Rectal smooth muscle tissue (tissue), 1 donor: Measurements from ENCODE around the gene GPX6.
"Not testable (repeated sequence)": the region's sequence is repeated elsewhere in the genome, so short reads cannot be mapped to it uniquely, and the experiment has no call there.

Experiments used
- H3K27ac ChIP-seq: one replicate; pipeline ENCODE4 v1.7.0; 2013; ENCODE audit warnings: low read depth, low read length, inconsistent platforms
- H3K27me3 ChIP-seq: one replicate; pipeline ENCODE4 v1.7.0; 2013; ENCODE audit warnings: low read length; ENCODE audit not compliant: control insufficient read depth, insufficient read depth
- H3K36me3 ChIP-seq: one replicate; pipeline ENCODE4 v1.7.0; 2013; ENCODE audit warnings: low read length; ENCODE audit not compliant: control insufficient read depth, insufficient read depth
- H3K4me1 ChIP-seq: one replicate; pipeline ENCODE4 v1.7.0; 2013; ENCODE audit warnings: low read length; ENCODE audit not compliant: control insufficient read depth, insufficient read depth
- H3K4me3 ChIP-seq: one replicate; pipeline ENCODE4 v1.7.0; 2013; ENCODE audit warnings: low read length
- H3K9ac ChIP-seq: one replicate; pipeline ENCODE4 v1.7.0; 2013; ENCODE audit warnings: low read length

The GPX6 gene

DNA sequence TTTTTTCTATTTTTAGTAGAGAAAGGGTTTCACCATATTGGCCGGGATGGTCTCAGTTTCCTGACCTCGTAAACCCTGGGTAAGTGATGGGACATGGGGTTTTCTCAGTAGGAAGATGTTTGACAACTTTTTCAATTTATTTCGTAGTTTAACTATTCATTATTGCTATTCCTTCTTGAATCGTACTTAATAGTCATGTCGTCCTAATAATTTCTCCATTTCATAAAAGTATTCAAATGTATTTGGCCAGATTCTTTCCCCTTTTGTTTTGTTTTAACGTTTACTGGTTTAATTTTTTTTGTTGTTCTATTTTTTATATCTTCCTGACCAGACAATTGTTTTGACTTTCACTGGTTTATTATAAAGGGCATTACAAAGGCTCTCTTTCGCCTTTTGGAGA lies 26.4 kb upstream of the GPX6 start:
- no peaks in the 10 kb centered on the region for H3K4me1 ChIP-seq
- H3K27ac ChIP-seq = no peak overlapping the region
- no peaks in the 10 kb centered on the region for H3K27me3 ChIP-seq
- no peak overlapping the region for H3K9ac ChIP-seq
- H3K4me3 ChIP-seq = peak overlapping the region; percentile 4
- no peaks in the 10 kb centered on the region for H3K36me3 ChIP-seq

DNA sequence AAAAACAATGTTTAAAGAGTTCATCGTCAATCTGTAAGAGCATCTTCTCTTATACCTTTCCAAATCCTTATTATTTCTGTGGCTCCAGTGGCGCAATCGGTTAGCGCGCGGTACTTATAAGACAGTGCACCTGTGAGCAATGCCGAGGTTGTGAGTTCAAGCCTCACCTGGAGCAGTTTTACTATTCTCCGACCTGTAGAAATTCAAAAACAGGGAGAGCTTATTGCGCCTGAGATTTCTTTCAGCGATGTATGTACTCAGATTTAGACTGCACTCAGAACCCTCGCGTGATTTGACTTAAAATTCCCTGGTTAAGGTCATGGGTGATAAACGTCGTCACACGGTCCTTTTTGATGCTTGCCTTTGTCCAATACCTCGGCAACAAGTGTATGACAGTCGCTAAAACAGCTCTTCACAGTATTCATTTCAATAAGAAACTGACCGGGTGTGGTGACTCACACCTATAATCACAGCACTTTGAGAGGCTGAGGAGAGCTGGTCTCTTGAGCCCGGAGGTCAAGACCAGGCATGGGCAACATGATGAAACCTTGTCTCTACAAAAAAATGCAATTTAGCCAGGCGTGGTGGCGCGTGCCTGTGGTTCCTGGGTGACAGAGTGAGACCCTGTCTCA lies 22.0 kb upstream of the GPX6 start:
- Histone ChIP-seq H3K4me1 (no peaks in the 10 kb centered on the region), H3K27me3 (no peaks in the 10 kb centered on the region), H3K9ac (no peak overlapping the region), H3K4me3 (no peak overlapping the region), H3K36me3 (no peaks in the 10 kb centered on the region), H3K27ac (no peak overlapping the region)

DNA sequence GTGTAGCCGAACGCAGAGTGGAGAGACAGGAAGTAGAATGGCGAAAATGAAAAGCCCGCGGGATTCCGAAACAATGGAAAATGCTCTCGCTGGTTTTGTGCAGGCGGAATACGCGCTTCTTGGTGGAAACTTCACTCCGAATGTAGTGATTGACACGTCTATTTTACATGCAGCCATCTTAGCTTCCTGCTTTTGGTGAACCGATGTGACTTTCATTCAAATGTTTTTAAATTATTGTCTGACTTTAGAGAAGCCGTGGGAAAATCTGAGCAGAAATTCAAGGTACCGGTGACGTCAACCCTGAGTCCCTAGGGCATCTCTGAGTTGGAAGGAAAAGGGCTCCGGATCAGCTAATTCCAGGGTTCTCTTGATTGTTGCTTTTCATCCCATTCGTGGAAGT lies 21.5 kb upstream of the GPX6 start:
- H3K4me3 ChIP-seq = no peak overlapping the region
- no peaks in the 10 kb centered on the region for H3K27me3 ChIP-seq

DNA sequence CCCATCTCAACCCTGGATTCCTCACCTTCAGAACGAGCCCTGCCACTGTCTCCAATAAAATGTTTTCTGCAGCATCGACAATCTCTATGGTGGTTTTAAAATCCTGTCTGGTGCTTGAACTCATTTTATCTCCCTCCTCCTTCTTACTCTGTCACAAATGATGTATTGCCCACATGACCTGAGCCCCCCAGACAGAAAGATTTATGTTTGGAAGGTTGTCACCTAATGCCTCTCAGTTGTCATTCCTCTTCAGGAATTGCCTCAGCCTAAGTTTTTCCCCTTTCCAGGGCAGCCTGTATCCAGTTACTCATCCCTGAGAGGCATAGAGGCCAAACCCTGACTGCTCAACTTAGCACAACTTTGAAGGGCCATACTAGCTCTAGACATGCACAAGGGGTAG lies 19.3 kb upstream of the GPX6 start:
- H3K4me1 ChIP-seq = no peaks in the 10 kb centered on the region
- no peak overlapping the region for H3K27ac ChIP-seq
- H3K4me3 ChIP-seq = no peak overlapping the region
- no peak overlapping the region for H3K9ac ChIP-seq
- no peaks in the 10 kb centered on the region for H3K27me3 ChIP-seq
- H3K36me3 ChIP-seq = no peaks in the 10 kb centered on the region

More for the DNA sequence above, 21.5 kb upstream of the GPX6 start:
- Histone ChIP-seq H3K4me1 (no peaks in the 10 kb centered on the region), H3K27ac (no peak overlapping the region), H3K9ac (no peak overlapping the region), H3K36me3 (no peaks in the 10 kb centered on the region)

DNA sequence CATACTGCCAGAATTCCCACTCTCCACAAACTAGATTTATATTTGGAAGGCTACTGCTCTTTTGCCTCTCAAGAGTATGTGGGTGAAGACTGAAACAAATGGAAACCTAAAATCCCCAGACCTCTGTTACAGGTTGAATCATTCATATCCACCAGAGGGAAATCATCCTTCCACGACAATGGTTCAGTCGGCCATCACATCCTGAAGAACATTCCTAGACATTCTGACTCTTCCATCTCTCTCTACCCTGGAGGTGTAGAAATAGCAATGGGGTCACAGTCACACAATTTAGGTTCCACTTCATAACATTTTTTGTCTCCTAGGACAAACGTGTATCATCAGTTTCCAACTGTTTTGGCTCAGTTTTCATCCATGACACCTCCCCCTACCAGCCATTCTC lies 18.7 kb upstream of the GPX6 start:
- Histone ChIP-seq H3K4me3 (no peak overlapping the region), H3K9ac (no peak overlapping the region), H3K4me1 (no peaks in the 10 kb centered on the region), H3K36me3 (no peaks in the 10 kb centered on the region), H3K27ac (no peak overlapping the region), H3K27me3 (no peaks in the 10 kb centered on the region)

DNA sequence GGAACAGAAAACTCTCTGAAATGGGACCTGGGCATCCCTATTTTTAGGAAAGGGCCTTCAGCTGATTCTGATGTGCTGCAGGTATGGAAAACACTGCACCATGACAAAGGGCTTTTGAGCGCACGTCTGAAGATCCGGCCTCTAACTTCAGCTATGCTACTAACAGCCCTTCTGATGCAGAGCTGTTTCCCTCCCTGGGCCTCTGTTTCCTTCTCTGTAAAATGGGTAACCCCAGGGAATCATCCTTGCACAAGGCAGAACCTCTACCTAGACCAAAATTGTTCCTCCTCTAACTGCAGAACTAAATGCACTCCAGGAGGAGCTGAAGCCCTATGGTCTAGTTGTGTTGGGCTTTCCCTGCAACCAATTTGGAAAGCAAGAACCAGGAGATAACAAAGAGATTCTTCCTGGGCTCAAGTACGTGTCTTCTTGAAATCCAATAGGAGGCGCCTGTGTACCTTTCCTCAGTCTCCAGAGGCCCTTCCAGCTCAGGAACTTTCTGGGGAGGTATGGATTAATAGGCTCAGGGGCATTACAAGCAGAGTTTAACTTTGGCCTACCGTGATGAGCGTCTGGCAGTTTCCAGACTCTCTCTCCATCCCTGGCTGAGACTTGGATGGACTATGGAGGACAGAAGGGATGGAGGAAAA lies 16.0 kb upstream of the GPX6 start:
- H3K27ac ChIP-seq = no peak overlapping the region
- no peaks in the 10 kb centered on the region for H3K4me1 ChIP-seq
- H3K36me3 ChIP-seq = no peaks in the 10 kb centered on the region
- no peaks in the 10 kb centered on the region for H3K27me3 ChIP-seq
- H3K4me3 ChIP-seq = no peak overlapping the region
- H3K9ac ChIP-seq = no peak overlapping the region

DNA sequence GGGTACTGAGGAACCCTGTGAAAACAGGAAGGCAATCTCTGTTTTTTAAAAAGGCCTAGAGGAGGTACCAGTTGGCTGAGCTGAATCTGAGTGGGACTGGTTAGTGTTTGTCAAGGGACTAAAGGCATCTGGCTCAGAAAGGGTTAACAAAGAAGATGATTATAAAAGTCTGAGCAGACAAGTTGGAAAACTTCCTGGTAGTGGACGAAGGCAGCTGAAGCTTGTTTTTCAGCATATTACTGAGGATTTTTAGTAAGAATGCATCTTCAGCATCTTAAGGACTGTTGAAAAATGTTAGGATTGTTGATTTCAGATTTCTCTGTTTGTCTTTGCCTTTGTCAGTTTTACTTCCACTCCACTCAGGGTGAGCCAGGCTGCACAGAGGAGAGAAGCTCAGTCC lies 15.2 kb upstream of the GPX6 start:
- no peak overlapping the region for H3K27ac ChIP-seq
- H3K4me3 ChIP-seq = no peak overlapping the region
- no peak overlapping the region for H3K9ac ChIP-seq
- no peaks in the 10 kb centered on the region for H3K4me1 ChIP-seq
- H3K36me3 ChIP-seq = no peaks in the 10 kb centered on the region
- H3K27me3 ChIP-seq = peaks cover 5% of the 10 kb centered on the region

DNA sequence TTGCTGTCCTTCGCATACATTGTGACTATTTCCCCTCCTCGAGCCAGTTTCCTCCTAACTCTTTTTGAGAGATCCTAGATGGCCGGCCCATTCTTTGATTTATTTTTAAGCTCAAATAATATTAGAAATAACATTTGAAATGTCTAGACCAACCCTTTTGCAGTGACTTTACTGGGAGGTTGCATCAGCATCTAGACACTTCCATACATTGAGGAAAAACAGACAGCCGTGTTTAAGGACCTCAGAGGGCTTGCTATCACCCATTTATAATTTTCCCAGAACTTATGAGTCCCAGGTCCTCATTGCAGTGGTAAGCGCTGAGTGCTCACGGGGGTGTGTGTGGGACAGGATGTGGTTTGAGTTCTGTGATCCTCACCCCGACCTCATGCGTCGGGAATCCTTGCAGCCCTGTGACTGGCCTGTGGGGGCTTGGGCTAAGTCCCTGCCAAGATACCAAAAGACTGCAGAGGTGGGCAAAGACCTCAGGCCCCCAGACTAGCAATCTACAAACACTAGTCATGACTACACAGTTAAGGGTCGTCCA lies 10.0 kb upstream of the GPX6 start, which contains the start of gene GPX5:
TSS of gene GPX5 (plus strand) at position 386 of the 544 bp plus-strand sequence. CDS start at position 519, 133 bp downstream.
- Histone ChIP-seq H3K4me1 (no peaks in the 10 kb centered on the region), H3K36me3 (no peaks in the 10 kb centered on the region), H3K27ac (no peak within 1 kb of the TSS), H3K9ac (no peak within 1 kb of the TSS), H3K4me3 (no peak within 1 kb of the TSS), H3K27me3 (peaks cover 5% of the 10 kb centered on the region)

DNA sequence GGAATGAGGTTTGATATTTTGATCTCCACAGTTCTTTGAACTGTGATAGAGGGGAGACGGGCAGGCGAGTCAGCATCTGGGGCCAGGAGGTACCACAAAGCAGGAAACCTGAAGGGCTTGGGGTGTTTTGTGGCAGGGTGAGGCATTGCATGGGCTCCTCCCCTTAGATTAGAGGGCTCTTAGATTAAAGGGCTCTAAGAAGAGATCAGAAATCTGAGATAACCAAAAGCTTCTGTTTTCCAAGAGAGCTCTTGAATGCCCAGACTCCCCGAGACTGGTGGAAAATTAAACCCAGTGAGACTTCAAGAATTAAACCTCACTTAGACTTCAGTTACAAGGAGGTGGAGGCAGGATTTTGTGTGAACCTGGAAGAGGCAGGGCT lies 7.6 kb upstream of the GPX6 start:
- Histone ChIP-seq H3K27me3 (peaks cover 5% of the 10 kb centered on the region), H3K9ac (no peak overlapping the region), H3K36me3 (no peaks in the 10 kb centered on the region), H3K27ac (no peak overlapping the region), H3K4me3 (no peak overlapping the region), H3K4me1 (no peaks in the 10 kb centered on the region)

DNA sequence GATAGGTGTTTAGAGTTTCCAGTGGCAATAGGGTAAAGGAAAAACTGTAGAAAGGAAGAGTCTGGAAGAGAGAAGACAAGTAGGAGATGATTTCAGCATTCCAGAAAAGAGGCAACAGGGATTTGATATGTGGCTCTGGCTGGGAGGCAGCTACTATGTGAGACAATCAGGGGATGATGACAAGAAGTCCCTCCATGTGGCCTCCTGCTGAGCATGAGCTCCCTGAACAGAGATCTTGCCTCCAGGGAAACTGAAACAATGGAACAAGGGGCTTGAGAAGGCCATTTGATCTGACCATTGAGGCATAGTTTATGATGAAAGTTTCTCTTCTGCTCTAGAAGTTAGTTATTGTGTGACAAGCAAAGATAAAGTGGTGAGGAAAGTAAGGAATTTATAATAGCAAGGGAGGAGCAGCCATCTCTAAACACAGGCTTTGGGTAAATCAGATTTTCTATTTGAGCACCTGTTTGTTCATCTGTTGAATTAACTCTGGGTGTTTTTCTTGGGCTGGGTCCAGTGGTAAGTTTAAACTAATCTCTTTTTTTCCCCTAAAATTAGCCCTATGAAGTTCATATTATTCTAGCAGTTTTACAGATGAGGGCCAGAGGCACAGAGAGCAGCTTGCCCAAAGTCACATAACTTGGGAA lies 7.1 kb upstream of the GPX6 start:
- Histone ChIP-seq H3K4me1 (no peaks in the 10 kb centered on the region), H3K27ac (no peak overlapping the region), H3K27me3 (peaks cover 5% of the 10 kb centered on the region), H3K36me3 (no peaks in the 10 kb centered on the region), H3K9ac (no peak overlapping the region), H3K4me3 (no peak overlapping the region)

DNA sequence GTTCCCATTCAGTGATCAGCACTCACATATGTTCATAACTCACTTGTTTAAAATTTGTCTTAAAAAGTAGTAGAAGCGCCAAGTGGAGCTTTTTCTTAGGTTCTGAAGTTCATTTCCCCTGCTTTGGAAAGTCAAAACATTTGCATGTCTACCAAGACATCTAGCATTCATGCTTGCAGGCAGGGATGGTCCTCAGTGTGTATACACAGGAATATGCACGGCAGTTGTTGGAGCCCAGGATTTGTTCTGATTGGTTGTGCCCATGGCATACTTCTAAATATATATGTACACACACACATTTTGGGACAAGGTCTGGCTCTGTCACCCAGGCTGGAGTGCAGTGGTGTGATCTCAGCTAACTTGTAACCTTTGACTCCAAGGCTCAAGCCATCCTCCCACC lies 2.4 kb upstream of the GPX6 start:
- H3K9ac ChIP-seq = no peak overlapping the region
- H3K27ac ChIP-seq = no peak overlapping the region
- H3K4me1 ChIP-seq = no peaks in the 10 kb centered on the region
- no peaks in the 10 kb centered on the region for H3K36me3 ChIP-seq
- no peak overlapping the region for H3K4me3 ChIP-seq
- no peaks in the 10 kb centered on the region for H3K27me3 ChIP-seq

DNA sequence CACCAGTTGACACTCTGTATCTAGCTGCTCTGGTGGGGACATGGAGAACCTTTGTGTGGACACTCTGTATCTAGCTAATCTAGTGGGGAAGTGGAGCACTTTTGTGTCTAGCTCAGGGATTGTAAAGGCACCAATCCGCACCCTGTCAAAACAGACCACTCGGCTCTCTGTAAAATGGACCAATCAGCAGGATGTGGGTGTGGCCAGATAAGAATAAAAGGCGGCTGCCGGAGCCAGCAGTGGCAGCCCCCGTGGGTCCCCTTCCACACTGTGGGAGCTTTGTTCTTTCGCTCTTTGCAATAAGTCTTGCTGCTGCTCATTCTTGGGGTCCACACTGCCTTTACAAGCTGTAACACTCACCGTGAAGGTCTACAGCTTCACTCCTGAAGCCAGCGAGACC lies 3.2 kb downstream of the GPX6 start:
- H3K4me1 ChIP-seq, H3K27me3 ChIP-seq, H3K36me3 ChIP-seq: not testable (repeated sequence)

More for the DNA sequence above, 3.2 kb downstream of the GPX6 start:
- H3K9ac ChIP-seq, H3K4me3 ChIP-seq, H3K27ac ChIP-seq: not testable (repeated sequence)
